Neural cell (in vitro differentiated cells): ENCODE data around the gene PLAAT2.

Experiments used
- EZH2 ChIP-seq: fragments of 200-600, 300-800 bp; shearing (Covaris generic), sonication (generic); IDR thresholded peaks from 2 replicates; pipeline ENCODE4 v1.6.1; 2014; ENCODE audit warnings: antibody characterized with exemption, low read length, borderline replicate concordance, mild to moderate bottlenecking; ENCODE audit not compliant: insufficient read depth, poor library complexity, severe bottlenecking
- MXI1 ChIP-seq: fragments of 450-650 bp; conservative IDR thresholded peaks from 2 replicates; pipeline ENCODE4 v1.6.1; 2014; ENCODE audit warnings: antibody characterized with exemption, mild to moderate bottlenecking; ENCODE audit not compliant: poor library complexity, severe bottlenecking
- POLR2AphosphoS5 ChIP-seq: IDR thresholded peaks from 2 replicates; pipeline ENCODE4 v1.6.1; 2012
- RAD21 ChIP-seq: fragments of 450-650 bp; conservative IDR thresholded peaks from 2 replicates; pipeline ENCODE4 v1.6.1; 2014; ENCODE audit warnings: antibody characterized with exemption, mild to moderate bottlenecking, moderate library complexity
- SMC3 ChIP-seq: fragments of 450-650 bp; conservative IDR thresholded peaks from 2 replicates; pipeline ENCODE4 v1.6.1; 2014; ENCODE audit warnings: antibody characterized with exemption, mild to moderate bottlenecking, moderate library complexity; ENCODE audit not compliant: poor library complexity
- TAF1 ChIP-seq: IDR thresholded peaks from 2 replicates; pipeline ENCODE4 v1.6.1; 2012; ENCODE audit warnings: low read depth
- TF ChIP-seq, protein P1 (sequence below): fragments of 450-650 bp; IDR thresholded peaks from 2 replicates; pipeline ENCODE4 v1.5.1; 2014; ENCODE audit warnings: antibody characterized with exemption, mild to moderate bottlenecking, moderate library complexity; ENCODE audit not compliant: poor library complexity, severe bottlenecking
- TF ChIP-seq, protein P2 (sequence below): IDR thresholded peaks from 2 replicates; pipeline ENCODE4 v1.6.1; 2012; ENCODE audit warnings: borderline replicate concordance

DNA sequence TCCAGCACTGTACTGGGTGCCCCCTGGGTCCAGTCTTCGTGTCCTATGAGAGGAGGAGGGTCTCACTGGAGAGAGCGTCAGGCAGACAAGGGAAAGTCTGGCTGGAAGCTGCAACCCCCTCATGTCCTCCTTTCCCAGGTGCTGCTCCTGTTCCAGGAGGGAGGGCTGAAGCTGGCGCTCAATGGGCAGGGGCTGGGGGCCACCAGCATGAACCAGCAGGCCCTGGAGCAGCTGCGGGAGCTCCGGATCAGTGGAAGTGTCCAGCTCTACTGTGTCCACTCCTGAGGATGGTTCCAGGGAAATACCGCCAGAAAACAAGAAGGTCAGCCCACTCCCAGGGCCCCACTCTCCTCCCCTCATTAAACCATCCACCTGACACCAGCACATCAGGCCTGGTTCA, 47.1 kb downstream of the PLAAT2 start:
- TF ChIP-seq, protein P1, sequence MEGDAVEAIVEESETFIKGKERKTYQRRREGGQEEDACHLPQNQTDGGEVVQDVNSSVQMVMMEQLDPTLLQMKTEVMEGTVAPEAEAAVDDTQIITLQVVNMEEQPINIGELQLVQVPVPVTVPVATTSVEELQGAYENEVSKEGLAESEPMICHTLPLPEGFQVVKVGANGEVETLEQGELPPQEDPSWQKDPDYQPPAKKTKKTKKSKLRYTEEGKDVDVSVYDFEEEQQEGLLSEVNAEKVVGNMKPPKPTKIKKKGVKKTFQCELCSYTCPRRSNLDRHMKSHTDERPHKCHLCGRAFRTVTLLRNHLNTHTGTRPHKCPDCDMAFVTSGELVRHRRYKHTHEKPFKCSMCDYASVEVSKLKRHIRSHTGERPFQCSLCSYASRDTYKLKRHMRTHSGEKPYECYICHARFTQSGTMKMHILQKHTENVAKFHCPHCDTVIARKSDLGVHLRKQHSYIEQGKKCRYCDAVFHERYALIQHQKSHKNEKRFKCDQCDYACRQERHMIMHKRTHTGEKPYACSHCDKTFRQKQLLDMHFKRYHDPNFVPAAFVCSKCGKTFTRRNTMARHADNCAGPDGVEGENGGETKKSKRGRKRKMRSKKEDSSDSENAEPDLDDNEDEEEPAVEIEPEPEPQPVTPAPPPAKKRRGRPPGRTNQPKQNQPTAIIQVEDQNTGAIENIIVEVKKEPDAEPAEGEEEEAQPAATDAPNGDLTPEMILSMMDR, result no peak
- no peak for TF ChIP-seq EZH2
- no peak for TF ChIP-seq MXI1
- TF ChIP-seq TAF1, result no peak
- TF ChIP-seq, protein P2, sequence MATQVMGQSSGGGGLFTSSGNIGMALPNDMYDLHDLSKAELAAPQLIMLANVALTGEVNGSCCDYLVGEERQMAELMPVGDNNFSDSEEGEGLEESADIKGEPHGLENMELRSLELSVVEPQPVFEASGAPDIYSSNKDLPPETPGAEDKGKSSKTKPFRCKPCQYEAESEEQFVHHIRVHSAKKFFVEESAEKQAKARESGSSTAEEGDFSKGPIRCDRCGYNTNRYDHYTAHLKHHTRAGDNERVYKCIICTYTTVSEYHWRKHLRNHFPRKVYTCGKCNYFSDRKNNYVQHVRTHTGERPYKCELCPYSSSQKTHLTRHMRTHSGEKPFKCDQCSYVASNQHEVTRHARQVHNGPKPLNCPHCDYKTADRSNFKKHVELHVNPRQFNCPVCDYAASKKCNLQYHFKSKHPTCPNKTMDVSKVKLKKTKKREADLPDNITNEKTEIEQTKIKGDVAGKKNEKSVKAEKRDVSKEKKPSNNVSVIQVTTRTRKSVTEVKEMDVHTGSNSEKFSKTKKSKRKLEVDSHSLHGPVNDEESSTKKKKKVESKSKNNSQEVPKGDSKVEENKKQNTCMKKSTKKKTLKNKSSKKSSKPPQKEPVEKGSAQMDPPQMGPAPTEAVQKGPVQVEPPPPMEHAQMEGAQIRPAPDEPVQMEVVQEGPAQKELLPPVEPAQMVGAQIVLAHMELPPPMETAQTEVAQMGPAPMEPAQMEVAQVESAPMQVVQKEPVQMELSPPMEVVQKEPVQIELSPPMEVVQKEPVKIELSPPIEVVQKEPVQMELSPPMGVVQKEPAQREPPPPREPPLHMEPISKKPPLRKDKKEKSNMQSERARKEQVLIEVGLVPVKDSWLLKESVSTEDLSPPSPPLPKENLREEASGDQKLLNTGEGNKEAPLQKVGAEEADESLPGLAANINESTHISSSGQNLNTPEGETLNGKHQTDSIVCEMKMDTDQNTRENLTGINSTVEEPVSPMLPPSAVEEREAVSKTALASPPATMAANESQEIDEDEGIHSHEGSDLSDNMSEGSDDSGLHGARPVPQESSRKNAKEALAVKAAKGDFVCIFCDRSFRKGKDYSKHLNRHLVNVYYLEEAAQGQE, result no peak
- TF ChIP-seq POLR2AphosphoS5, result no peak
- TF ChIP-seq SMC3, result no peak
- no peak for TF ChIP-seq RAD21
